ENCODE data around the gene RAD18.

DNA sequence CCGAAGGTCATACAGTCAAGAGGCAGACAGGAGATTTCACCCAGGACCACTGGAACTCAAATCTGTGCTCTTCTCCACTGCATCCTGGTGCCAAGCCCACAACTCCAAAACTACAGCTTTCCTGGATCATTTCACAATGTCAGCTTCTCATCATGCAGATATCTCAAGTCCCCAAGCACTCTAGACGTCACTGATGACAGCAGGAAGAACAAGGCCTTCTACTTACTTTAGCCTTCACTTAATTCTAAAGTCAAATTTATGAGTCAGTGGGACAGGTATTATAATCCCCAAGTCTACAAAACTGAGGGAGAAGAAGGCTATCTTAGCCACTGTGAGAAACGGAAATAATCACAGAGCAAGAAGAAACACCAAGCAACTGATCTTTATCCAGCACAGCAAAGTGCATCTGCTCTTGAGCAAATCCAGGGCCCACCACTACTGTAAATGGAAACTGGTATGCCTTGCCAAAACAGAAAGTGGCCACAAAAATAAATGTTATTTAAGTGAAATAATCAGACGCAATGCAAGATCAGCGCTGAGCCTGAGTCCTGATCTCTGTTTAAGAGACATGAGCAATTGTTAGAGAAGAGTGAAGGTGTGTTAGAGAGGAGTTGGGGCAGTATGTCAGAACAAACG is 928 bp downstream of the RAD18 start:
- no peak for TF ChIP-seq NFRKB (IDR thresholded peaks at IDR 0.05; ENCODE audit: low read depth)
- TF ChIP-seq, protein P1, sequence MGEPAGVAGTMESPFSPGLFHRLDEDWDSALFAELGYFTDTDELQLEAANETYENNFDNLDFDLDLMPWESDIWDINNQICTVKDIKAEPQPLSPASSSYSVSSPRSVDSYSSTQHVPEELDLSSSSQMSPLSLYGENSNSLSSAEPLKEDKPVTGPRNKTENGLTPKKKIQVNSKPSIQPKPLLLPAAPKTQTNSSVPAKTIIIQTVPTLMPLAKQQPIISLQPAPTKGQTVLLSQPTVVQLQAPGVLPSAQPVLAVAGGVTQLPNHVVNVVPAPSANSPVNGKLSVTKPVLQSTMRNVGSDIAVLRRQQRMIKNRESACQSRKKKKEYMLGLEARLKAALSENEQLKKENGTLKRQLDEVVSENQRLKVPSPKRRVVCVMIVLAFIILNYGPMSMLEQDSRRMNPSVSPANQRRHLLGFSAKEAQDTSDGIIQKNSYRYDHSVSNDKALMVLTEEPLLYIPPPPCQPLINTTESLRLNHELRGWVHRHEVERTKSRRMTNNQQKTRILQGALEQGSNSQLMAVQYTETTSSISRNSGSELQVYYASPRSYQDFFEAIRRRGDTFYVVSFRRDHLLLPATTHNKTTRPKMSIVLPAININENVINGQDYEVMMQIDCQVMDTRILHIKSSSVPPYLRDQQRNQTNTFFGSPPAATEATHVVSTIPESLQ (CRISPR knock-in tag; IDR thresholded peaks at IDR 0.05), result no peak
- TF ChIP-seq, protein P2, sequence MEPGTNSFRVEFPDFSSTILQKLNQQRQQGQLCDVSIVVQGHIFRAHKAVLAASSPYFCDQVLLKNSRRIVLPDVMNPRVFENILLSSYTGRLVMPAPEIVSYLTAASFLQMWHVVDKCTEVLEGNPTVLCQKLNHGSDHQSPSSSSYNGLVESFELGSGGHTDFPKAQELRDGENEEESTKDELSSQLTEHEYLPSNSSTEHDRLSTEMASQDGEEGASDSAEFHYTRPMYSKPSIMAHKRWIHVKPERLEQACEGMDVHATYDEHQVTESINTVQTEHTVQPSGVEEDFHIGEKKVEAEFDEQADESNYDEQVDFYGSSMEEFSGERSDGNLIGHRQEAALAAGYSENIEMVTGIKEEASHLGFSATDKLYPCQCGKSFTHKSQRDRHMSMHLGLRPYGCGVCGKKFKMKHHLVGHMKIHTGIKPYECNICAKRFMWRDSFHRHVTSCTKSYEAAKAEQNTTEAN (CRISPR knock-in tag; IDR thresholded peaks at IDR 0.05), result no peak
